MCF 10A (cell line): Measurements from ENCODE around the gene TMEM121. TPM values are rescaled to one million over a fixed set of nuclear protein-coding genes. Genes with fewer than 3 reads are reported as not detected.

Experiments
- BruUV-seq: library from RNA; stranded (reverse); fragments of 400-500 nt; replicated peaks from 2 replicates; lab custom pipeline; 2021; lab: Mats Ljungman, UMichigan
- CTCF ChIA-PET: fragments of 300-600 bp; sonication (Branson Sonifier 250); formaldehyde crosslinking; extraction: SDS; loops from one replicate; lab custom pipeline; 2021; ENCODE audit warnings: antibody characterized with exemption, inconsistent platforms; lab: Yijun Ruan, JAX
- POLR2A ChIA-PET: fragments of 300-600, 350-650 bp; sonication (Branson Sonifier 250); formaldehyde crosslinking; extraction: SDS; loops from one replicate; lab custom pipeline; 2020; ENCODE audit warnings: antibody characterized with exemption, inconsistent platforms; lab: Yijun Ruan, JAX
- DNase-seq: peaks from one replicate; pipeline ENCODE4 v3.0.0-alpha.2; 2018; ENCODE audit not compliant: unreplicated experiment
- H3K27ac Mint-ChIP-seq: one replicate; pipeline ENCODE4 v1.8.0; 2022; ENCODE audit warnings: mild to moderate bottlenecking, low read depth, mixed read lengths; ENCODE audit not compliant: unreplicated experiment
- H3K27me3 Mint-ChIP-seq: one replicate; pipeline ENCODE4 v1.8.0; 2022; ENCODE audit warnings: mixed read lengths; ENCODE audit not compliant: insufficient read depth, unreplicated experiment
- H3K36me3 Mint-ChIP-seq: one replicate; pipeline ENCODE4 v1.8.0; 2022; ENCODE audit warnings: mild to moderate bottlenecking, moderate library complexity, mixed read lengths; ENCODE audit not compliant: insufficient read depth, unreplicated experiment
- H3K4me1 Mint-ChIP-seq: one replicate; pipeline ENCODE4 v1.8.0; 2022; ENCODE audit warnings: mixed read lengths; ENCODE audit not compliant: insufficient read depth, unreplicated experiment
- H3K4me3 Mint-ChIP-seq: one replicate; pipeline ENCODE4 v1.8.0; 2022; ENCODE audit warnings: mild to moderate bottlenecking, moderate library complexity, mixed read lengths; ENCODE audit not compliant: unreplicated experiment
- H3K9me3 Mint-ChIP-seq: one replicate; pipeline ENCODE4 v1.8.0; 2022; ENCODE audit warnings: mixed read lengths; ENCODE audit not compliant: unreplicated experiment
- CTCF ChIP-seq: fragments of 200-600 bp; IDR thresholded peaks from one replicate; pipeline ENCODE4 v1.8.0; 2022; ENCODE audit warnings: antibody characterized with exemption, mild to moderate bottlenecking; ENCODE audit not compliant: unreplicated experiment
- intact Hi-C: fragments of 100-400 bp; cut with micrococcal nuclease; formaldehyde crosslinking; loops from 2 replicates; pipeline ENCODE4 v1.14.1; 2022
- total RNA-seq: library from RNA; stranded (reverse); gene quantifications from 2 replicates; pipeline ENCODE4 v1.2.3, GENCODE V29; 2022

Gene TMEM121
- total RNA-seq, 1 experiment from 2014 or later, result 0.68 TPM

- Mint-ChIP-seq H3K27ac (no peak overlapping the region), H3K4me1 (no peaks in the 10 kb centered on the region), H3K9me3 (no peaks in the 10 kb centered on the region), H3K4me3 (no peak overlapping the region), H3K27me3 (peaks cover 11% of the 10 kb centered on the region), H3K36me3 (no peaks in the 10 kb centered on the region)
- BruUV-seq, result no TSS peak
- ChIA-PET CTCF (no interaction called here), POLR2A (no interaction called here)
- intact Hi-C loops, result no loop called here
- DNase-seq, result no peak
- TF ChIP-seq CTCF, result no peak
Measured at GRCh38 chr14:105519946-105520698, 6.3 kb upstream of the TMEM121 start.

- BruUV-seq, result no TSS peak
- CTCF ChIA-PET, result interaction anchor here (1.0 to 1.2 kb wide), 2 partner anchors 13 to 44 kb away, joined by 3 to 5 read pairs; no protein-coding TSS in a partner anchor
- Mint-ChIP-seq H3K9me3 (no peaks in the 10 kb centered on the region), H3K4me3 (peak overlapping the region; percentile 65), H3K4me1 (no peaks in the 10 kb centered on the region), H3K27ac (no peak overlapping the region), H3K27me3 (no peaks in the 10 kb centered on the region), H3K36me3 (no peaks in the 10 kb centered on the region)
- no peak for TF ChIP-seq CTCF
- DNase-seq, result no peak
- POLR2A ChIA-PET, result interaction anchor here (0.9 kb wide), 1 partner anchor 224 kb away, joined by 3 read pairs; no protein-coding TSS in a partner anchor
- intact Hi-C loops, result loop anchor here (5.0 kb wide), 1 partner anchor 153 kb away; no protein-coding TSS in a partner anchor
Measured at GRCh38 chr14:105525326-105525725, 1.1 kb upstream of the TMEM121 start.

- no peaks in the 10 kb centered on the region for H3K4me1 Mint-ChIP-seq
- TF ChIP-seq CTCF, result no peak
- BruUV-seq, result no TSS peak
- no peak for DNase-seq
- peak overlapping the region; percentile 65 for H3K4me3 Mint-ChIP-seq
- H3K36me3 Mint-ChIP-seq, result no peaks in the 10 kb centered on the region
- H3K27ac Mint-ChIP-seq, result no peak overlapping the region
- intact Hi-C loops, result loop anchor here (5.0 kb wide), 1 partner anchor 155 kb away; no protein-coding TSS in a partner anchor
- ChIA-PET CTCF (no interaction called here), POLR2A (no interaction called here)
- no peaks in the 10 kb centered on the region for H3K27me3 Mint-ChIP-seq
- no peaks in the 10 kb centered on the region for H3K9me3 Mint-ChIP-seq
Measured at GRCh38 chr14:105526776-105527380, 495 bp downstream of the TMEM121 start.

GRCh38 chr14:105527381-105527825 is 1.0 kb downstream of the TMEM121 start:
- no peaks in the 10 kb centered on the region for H3K4me1 Mint-ChIP-seq
- no peak overlapping the region for H3K27ac Mint-ChIP-seq
- peaks cover 1% of the 10 kb centered on the region for H3K27me3 Mint-ChIP-seq
- peak overlapping the region; percentile 65 for H3K4me3 Mint-ChIP-seq
- H3K36me3 Mint-ChIP-seq, result no peaks in the 10 kb centered on the region
- no peak for TF ChIP-seq CTCF
- intact Hi-C loops, result loop anchor here (5.0 kb wide), 1 partner anchor 155 kb away; no protein-coding TSS in a partner anchor
- DNase-seq, result no peak
- no peaks in the 10 kb centered on the region for H3K9me3 Mint-ChIP-seq
- ChIA-PET CTCF (no interaction called here), POLR2A (no interaction called here)
- BruUV-seq, result no TSS peak
